GM23248 (cell line): ENCODE results near the gene CARD8.

Experiments used
- EZH2 ChIP-seq: fragments of 200-600 bp; sonication (generic); IDR thresholded peaks from 2 replicates; pipeline ENCODE4 v1.6.1; 2018; ENCODE audit warnings: antibody characterized with exemption, mild to moderate bottlenecking; ENCODE audit not compliant: insufficient read depth, poor library complexity, severe bottlenecking
- EZH2phosphoT487 ChIP-seq: fragments of 200-600 bp; sonication (generic); IDR thresholded peaks from 2 replicates; pipeline ENCODE4 v1.6.1; 2018; ENCODE audit warnings: antibody characterized with exemption, moderate library complexity, mild to moderate bottlenecking, low read depth; ENCODE audit not compliant: insufficient read depth

DNA sequence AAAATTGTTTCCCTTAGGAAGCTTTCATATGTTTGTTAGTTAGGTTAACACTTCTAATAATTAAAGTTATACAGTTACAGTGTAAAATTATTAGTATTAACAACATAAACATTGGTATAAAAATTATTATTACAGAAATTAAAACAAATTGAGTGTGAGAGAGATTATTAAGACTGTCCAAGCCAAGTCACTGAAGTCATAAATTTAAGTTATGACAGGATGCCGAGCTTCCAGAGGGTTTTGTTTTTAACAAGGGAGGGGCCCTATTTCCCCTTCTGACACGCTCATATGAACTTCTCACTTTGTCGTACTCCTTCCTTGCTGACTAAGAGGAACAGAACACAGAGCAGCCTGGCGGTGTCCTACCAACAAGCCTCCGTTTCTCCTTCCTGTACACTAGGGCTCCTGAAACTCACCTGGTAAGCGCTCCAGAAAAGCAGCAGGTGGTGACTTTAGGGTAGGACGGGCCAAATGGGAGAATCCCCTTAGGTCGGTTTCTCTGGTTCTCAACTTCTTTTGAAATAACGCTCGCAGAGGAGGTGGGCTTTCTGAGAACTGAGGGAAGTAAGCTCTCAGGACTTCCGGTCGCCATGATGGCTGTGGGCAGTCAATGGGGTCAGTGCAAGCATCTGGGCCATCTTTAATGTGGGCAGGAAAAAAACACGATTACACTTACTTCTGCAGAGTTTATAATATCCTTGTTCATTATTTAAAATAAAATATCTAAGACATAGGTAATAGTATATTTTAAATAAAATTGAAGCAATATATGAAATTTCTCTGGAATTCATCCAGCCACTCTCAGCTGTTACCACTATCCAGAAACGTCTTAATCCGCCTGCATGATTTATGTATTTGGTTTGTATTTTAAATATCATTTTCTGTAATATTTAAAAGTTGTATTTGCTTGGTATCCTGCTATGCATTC is at the start of gene CARD8:
- TF ChIP-seq EZH2phosphoT487 (no peak), EZH2 (no peak)
